DOHH2 (cell line): ENCODE measurements around the gene TGFB2.

Experiments
- H3F3A ChIP-seq: fragments of 200-600 bp; sonication (generic), shearing (Covaris generic); 2 replicates; pipeline ENCODE4 v1.6.0; 2016; ENCODE audit warnings: antibody characterized with exemption, mild to moderate bottlenecking; ENCODE audit not compliant: control insufficient read depth, insufficient read depth
- H3K27ac ChIP-seq: fragments of 200-600 bp; sonication (generic); 2 replicates; pipeline ENCODE4 v1.5.1; 2014; ENCODE audit warnings: low read depth, mild to moderate bottlenecking, low read length, moderate library complexity
- H3K27me3 ChIP-seq: fragments of 200-600 bp; sonication (generic); 2 replicates; pipeline ENCODE4 v1.6.1; 2014; ENCODE audit warnings: mild to moderate bottlenecking, low read length, mixed read lengths; ENCODE audit not compliant: control insufficient read depth
- H3K36me3 ChIP-seq: fragments of 200-600 bp; sonication (generic); 2 replicates; pipeline ENCODE4 v1.6.1; 2014; ENCODE audit warnings: mild to moderate bottlenecking, low read length, moderate library complexity, mixed read lengths; ENCODE audit not compliant: control insufficient read depth
- H3K4me1 ChIP-seq: fragments of 200-600 bp; sonication (generic); 2 replicates; pipeline ENCODE4 v1.6.1; 2014; ENCODE audit warnings: mild to moderate bottlenecking, low read length, mixed read lengths; ENCODE audit not compliant: control insufficient read depth
- H3K4me2 ChIP-seq: fragments of 200-600 bp; sonication (generic); 2 replicates; pipeline ENCODE4 v1.6.0; 2014; ENCODE audit warnings: mild to moderate bottlenecking, low read length, moderate library complexity
- H3K4me3 ChIP-seq: fragments of 200-600 bp; sonication (generic); 2 replicates; pipeline ENCODE4 v1.5.1; 2014; ENCODE audit warnings: mild to moderate bottlenecking, low read length, mixed read lengths
- H3K79me2 ChIP-seq: fragments of 200-600 bp; sonication (generic); 2 replicates; pipeline ENCODE4 v1.6.1; 2014; ENCODE audit warnings: mild to moderate bottlenecking, low read length, mixed read lengths; ENCODE audit not compliant: control insufficient read depth
- H3K9me2 ChIP-seq: fragments of 200-600 bp; sonication (generic); replicated peaks from 2 replicates; pipeline ENCODE4 v1.6.1; 2014; ENCODE audit warnings: mild to moderate bottlenecking, low read length, mixed read lengths; ENCODE audit not compliant: control insufficient read depth
- H3K9me3 ChIP-seq: fragments of 200-600 bp; sonication (generic); 2 replicates; pipeline ENCODE4 v1.6.1; 2014; ENCODE audit warnings: antibody characterized with exemption, low read length, mixed read lengths; ENCODE audit not compliant: control insufficient read depth, insufficient read depth
- H4K20me1 ChIP-seq: fragments of 200-600 bp; sonication (generic); 2 replicates; pipeline ENCODE4 v1.6.0; 2014; ENCODE audit warnings: low read depth, mild to moderate bottlenecking, antibody characterized with exemption, low read length, moderate library complexity; ENCODE audit not compliant: control insufficient read depth, insufficient read depth
- EZH2phosphoT487 ChIP-seq: fragments of 200-600 bp; sonication (generic); IDR thresholded peaks from 2 replicates; pipeline ENCODE4 v1.6.1; 2017; ENCODE audit warnings: borderline replicate concordance, mild to moderate bottlenecking, antibody characterized with exemption, low read length, moderate library complexity, mixed read lengths
- TF ChIP-seq, protein P1 (sequence below): fragments of 200-600 bp; sonication (generic); IDR thresholded peaks from one replicate; pipeline ENCODE4 v1.5.1; 2014; ENCODE audit warnings: antibody characterized with exemption, mild to moderate bottlenecking, low read depth, low read length; ENCODE audit not compliant: poor library complexity, severe bottlenecking

Gene TGFB2

DNA sequence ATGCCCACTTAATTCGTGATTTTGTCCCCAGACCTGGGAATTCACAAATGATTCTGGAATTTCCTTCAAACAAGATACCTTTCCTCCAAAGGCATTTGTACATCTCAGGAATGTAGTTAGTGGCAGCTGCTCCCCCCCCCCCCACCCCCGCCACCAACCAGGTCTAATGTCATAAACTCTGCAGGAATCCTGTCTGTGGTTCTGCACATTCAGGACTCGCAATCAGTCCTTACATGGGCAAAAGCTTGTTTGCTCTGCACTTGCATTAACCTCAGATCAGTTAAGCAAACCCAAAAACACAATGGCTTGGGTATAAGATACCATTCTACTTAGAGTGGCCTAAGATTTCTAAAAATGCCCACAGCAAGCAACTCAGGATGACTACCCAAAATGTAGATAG, 143.8 kb downstream of the TGFB2 start:
- Histone ChIP-seq H3K9me3 (no peaks in the 10 kb centered on the region), H3K27me3 (no peaks in the 10 kb centered on the region), H3K27ac (no peak overlapping the region), H3K4me2 (no peak overlapping the region), H3F3A (no peaks in the 10 kb centered on the region), H3K36me3 (no peaks in the 10 kb centered on the region), H3K4me3 (no peak overlapping the region), H3K4me1 (no peaks in the 10 kb centered on the region), H3K79me2 (no peaks in the 10 kb centered on the region), H3K9me2 (no peaks in the 10 kb centered on the region), H4K20me1 (no peaks in the 10 kb centered on the region)
- TF ChIP-seq, protein P1, sequence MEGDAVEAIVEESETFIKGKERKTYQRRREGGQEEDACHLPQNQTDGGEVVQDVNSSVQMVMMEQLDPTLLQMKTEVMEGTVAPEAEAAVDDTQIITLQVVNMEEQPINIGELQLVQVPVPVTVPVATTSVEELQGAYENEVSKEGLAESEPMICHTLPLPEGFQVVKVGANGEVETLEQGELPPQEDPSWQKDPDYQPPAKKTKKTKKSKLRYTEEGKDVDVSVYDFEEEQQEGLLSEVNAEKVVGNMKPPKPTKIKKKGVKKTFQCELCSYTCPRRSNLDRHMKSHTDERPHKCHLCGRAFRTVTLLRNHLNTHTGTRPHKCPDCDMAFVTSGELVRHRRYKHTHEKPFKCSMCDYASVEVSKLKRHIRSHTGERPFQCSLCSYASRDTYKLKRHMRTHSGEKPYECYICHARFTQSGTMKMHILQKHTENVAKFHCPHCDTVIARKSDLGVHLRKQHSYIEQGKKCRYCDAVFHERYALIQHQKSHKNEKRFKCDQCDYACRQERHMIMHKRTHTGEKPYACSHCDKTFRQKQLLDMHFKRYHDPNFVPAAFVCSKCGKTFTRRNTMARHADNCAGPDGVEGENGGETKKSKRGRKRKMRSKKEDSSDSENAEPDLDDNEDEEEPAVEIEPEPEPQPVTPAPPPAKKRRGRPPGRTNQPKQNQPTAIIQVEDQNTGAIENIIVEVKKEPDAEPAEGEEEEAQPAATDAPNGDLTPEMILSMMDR = no peak
- no peak for TF ChIP-seq EZH2phosphoT487

DNA sequence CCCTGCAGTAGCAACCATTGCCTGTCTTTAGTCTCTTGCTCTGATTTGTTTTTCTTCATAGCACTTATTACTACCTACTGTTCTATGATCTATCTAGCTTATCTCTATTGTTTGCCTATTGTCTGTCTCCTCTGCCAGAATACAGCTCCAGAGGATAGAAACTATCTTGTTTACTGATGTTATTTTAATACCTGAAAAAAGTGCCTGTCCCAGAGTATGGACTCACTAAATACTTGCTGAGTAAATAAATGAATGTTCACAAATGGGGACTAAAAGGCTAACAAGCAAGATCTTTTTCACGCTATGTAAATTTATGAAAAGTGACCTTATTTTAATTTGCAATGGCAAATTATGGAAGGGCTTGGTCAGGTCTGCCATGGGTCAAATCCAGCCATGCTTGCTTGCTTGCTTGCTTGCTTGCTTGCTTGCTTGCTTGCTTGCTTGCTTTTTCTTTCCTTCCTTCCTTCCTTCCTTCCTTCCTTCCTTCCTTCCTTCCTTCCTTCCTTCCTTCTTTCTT, 145.3 kb downstream of the TGFB2 start:
- Histone ChIP-seq H3K79me2 (no peaks in the 10 kb centered on the region), H3K4me2 (no peak overlapping the region), H3K4me3 (no peak overlapping the region), H3F3A (no peaks in the 10 kb centered on the region), H4K20me1 (no peaks in the 10 kb centered on the region), H3K36me3 (no peaks in the 10 kb centered on the region), H3K9me3 (no peaks in the 10 kb centered on the region), H3K9me2 (no peaks in the 10 kb centered on the region), H3K4me1 (no peaks in the 10 kb centered on the region), H3K27me3 (no peaks in the 10 kb centered on the region), H3K27ac (no peak overlapping the region)
- TF ChIP-seq, protein P1 = no peak
- TF ChIP-seq EZH2phosphoT487 = no peak

DNA sequence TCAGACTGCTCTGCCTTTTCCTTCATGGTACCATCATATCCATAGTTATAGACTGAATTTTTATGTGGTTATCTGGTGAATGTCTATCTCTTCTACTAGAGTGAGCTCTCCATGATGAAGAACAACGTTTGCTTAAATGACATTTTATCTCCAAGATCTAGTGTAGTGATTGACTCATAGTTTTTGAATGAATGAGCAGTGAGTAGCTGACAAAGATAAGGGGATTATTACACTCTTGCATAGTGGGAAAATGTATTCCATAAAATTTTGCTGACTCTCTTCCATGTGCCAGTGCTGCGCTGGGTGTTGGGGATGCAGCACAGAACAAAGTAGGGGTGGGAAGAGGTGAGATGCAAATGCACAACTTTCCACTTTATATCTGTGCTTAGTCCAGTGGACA, 147.7 kb downstream of the TGFB2 start:
- TF ChIP-seq, protein P1 = no peak
- Histone ChIP-seq H3K27ac (no peak overlapping the region), H3K27me3 (no peaks in the 10 kb centered on the region), H3K79me2 (no peaks in the 10 kb centered on the region), H3K9me3 (no peaks in the 10 kb centered on the region), H3K9me2 (no peaks in the 10 kb centered on the region), H3K36me3 (no peaks in the 10 kb centered on the region), H4K20me1 (no peaks in the 10 kb centered on the region), H3K4me3 (no peak overlapping the region), H3K4me2 (no peak overlapping the region), H3F3A (no peaks in the 10 kb centered on the region), H3K4me1 (no peaks in the 10 kb centered on the region)
